Sigmoid colon (tissue), 7 donors: ENCODE data around the gene TMEM222. TPM values are rescaled to one million over a fixed set of nuclear protein-coding genes. Genes with fewer than 3 reads are reported as not detected.

Experiments used
- DNase-seq: peaks from one replicate; pipeline ENCODE4 v3.0.0-alpha.2; 2019
- H3K27ac ChIP-seq, 4 donors: fragments of 200-600 bp; sonication (generic); one replicate each; pipeline ENCODE4 v1.5.1; 2016 to 2019; ENCODE audit warnings: mild to moderate bottlenecking in 1 of 4
- H3K27me3 ChIP-seq, 3 donors: fragments of 200-600 bp; sonication (generic); one replicate each; pipeline ENCODE4 v1.5.1; 2019; ENCODE audit warnings: mild to moderate bottlenecking in 1 of 3
- H3K36me3 ChIP-seq, 4 donors: fragments of 200-600 bp; sonication (generic); one replicate each; pipeline ENCODE4 v1.5.1; 2016 to 2019
- H3K4me1 ChIP-seq, 4 donors: fragments of 200-600 bp; sonication (generic); one replicate each; pipeline ENCODE4 v1.5.1; 2017 to 2019
- H3K4me3 ChIP-seq, 4 donors: fragments of 200-600 bp; sonication (generic); one replicate each; pipeline ENCODE4 v1.5.1; 2017 to 2019; ENCODE audit warnings: mild to moderate bottlenecking in 2 of 4, moderate library complexity in 1 of 4
- H3K9me3 ChIP-seq, 4 donors: fragments of 200-600 bp in 3 of 4; sonication (generic) in 3 of 4; one replicate each; pipeline versions ENCODE4 v1.5.1 to v1.6.1; 2013 to 2019
- CTCF ChIP-seq, 4 experiments: fragments of 450-650 bp in 3 of 4; fragments of 200-600 bp in 1 of 4; IDR thresholded peaks; one replicate each; pipeline ENCODE4 v1.5.1; 2016 to 2019; ENCODE audit warnings: antibody characterized with exemption in 4 of 4, mild to moderate bottlenecking in 3 of 4, moderate library complexity in 2 of 4
- EP300 ChIP-seq, 4 donors: sonication (generic); formaldehyde crosslinking; IDR thresholded peaks; one replicate each; pipeline ENCODE4 v1.6.1; 2017; ENCODE audit warnings: antibody characterized with exemption in 4 of 4
- POLR2A ChIP-seq, 2 donors: fragments of 450-650 bp; IDR thresholded peaks; one replicate each; pipeline ENCODE4 v1.6.1; 2016; ENCODE audit warnings: antibody characterized with exemption in 2 of 2, mild to moderate bottlenecking in 2 of 2, moderate library complexity in 2 of 2
- POLR2AphosphoS5 ChIP-seq, 4 donors: sonication (generic); formaldehyde crosslinking; IDR thresholded peaks; one replicate each; pipeline ENCODE4 v1.6.1; 2017; ENCODE audit warnings: antibody characterized with exemption in 4 of 4
- WGBS, 2 donors: extraction: QIAGEN DNeasy Blood & Tissue Kit; methylation state at CpG; one replicate each; pipeline ENCODE4 v1.1.7; 2013; 5-methylcytosine and 5-hydroxymethylcytosine counted together
- intact Hi-C: fragments of 100-400 bp; cut with DNase I; formaldehyde crosslinking; loops from one replicate; pipeline ENCODE4 v1.15.1; 2023
- polyA plus RNA-seq, 3 donors: library from polyadenylated mRNA; stranded (reverse); fragments of 200-250 nt; gene quantifications; one replicate each; pipeline ENCODE4 v1.2.3, GENCODE V29; 2013
- total RNA-seq, 4 donors: library from RNA; depleted of rRNA; stranded (reverse); fragments of >200 nt; gene quantifications; one replicate each; pipeline ENCODE4 v1.1.0, GENCODE V29; 2016
- donor health status: healthy with polysubstance abuse.
- donor health status: Bipolar disorder and iron deficiency.
- donor health status: healthy.

The TMEM222 gene
- total and polyA plus RNA-seq, 7 donors: 15.7 to 46.9 (median 19.7) TPM

GRCh38 chr1:27380224-27380623, 58.3 kb downstream of the TMEM222 start:
- Histone ChIP-seq H3K27ac (no peak overlapping the region), H3K4me3 (no peak overlapping the region), H3K9me3 (no peaks in the 10 kb centered on the region), H3K36me3 (no peaks in the 10 kb centered on the region), H3K27me3 (peaks cover 0 to 16% (median 12%) of the 10 kb centered on the region in 3 donors), H3K4me1 (peaks cover 0 to 6% (median 2%) of the 10 kb centered on the region in 4 donors)
- intact Hi-C loops: no loop called here
- no peak for TF ChIP-seq POLR2A (IDR thresholded peaks at IDR 0.05)
- TF ChIP-seq POLR2AphosphoS5 (IDR thresholded peaks at IDR 0.05): no peak
- no peak for TF ChIP-seq EP300 (IDR thresholded peaks at IDR 0.05)
- TF ChIP-seq CTCF (IDR thresholded peaks at IDR 0.05): no peak
- 89 to 92% methylated on average over 4 of the region's 4 CpGs for WGBS, 2 donors
- no peak for DNase-seq

GRCh38 chr1:27380766-27381733, 59.1 kb downstream of the TMEM222 start:
- 62 to 84% methylated on average over 12 of the region's 12 CpGs for WGBS, 2 donors
- no peak for TF ChIP-seq EP300 (IDR thresholded peaks at IDR 0.05)
- TF ChIP-seq CTCF (IDR thresholded peaks at IDR 0.05): no peak
- no peak for TF ChIP-seq POLR2A (IDR thresholded peaks at IDR 0.05)
- no peak for TF ChIP-seq POLR2AphosphoS5 (IDR thresholded peaks at IDR 0.05)
- no peaks in the 10 kb centered on the region for H3K36me3 ChIP-seq
- H3K27ac ChIP-seq: no peak overlapping the region
- H3K27me3 ChIP-seq: peaks cover 0 to 16% (median 12%) of the 10 kb centered on the region in 3 donors
- intact Hi-C loops: no loop called here
- DNase-seq: no peak
- H3K4me3 ChIP-seq: no peak overlapping the region
- H3K9me3 ChIP-seq: no peaks in the 10 kb centered on the region
- H3K4me1 ChIP-seq: peaks cover 0 to 6% (median 2%) of the 10 kb centered on the region in 4 donors

- H3K9me3 ChIP-seq: no peaks in the 10 kb centered on the region
- no peak overlapping the region for H3K27ac ChIP-seq
- no peak for DNase-seq
- intact Hi-C loops: no loop called here
- WGBS, 2 donors: 74 to 80% methylated on average over 18 of the region's 18 CpGs
- H3K4me3 ChIP-seq: no peak overlapping the region
- H3K36me3 ChIP-seq: no peaks in the 10 kb centered on the region
- TF ChIP-seq EP300 (IDR thresholded peaks at IDR 0.05) (no peak), POLR2AphosphoS5 (IDR thresholded peaks at IDR 0.05) (no peak), CTCF (IDR thresholded peaks at IDR 0.05) (no peak), POLR2A (IDR thresholded peaks at IDR 0.05) (no peak)
- H3K27me3 ChIP-seq: peaks cover 0 to 16% (median 12%) of the 10 kb centered on the region in 3 donors
- peaks cover 0 to 6% (median 2%) of the 10 kb centered on the region in 4 donors for H3K4me1 ChIP-seq
These were observed 60.2 kb downstream of the TMEM222 start for GRCh38 chr1:27381969-27382762.

- DNase-seq: no peak
- Histone ChIP-seq H3K4me1 (peaks cover 0 to 6% (median 2%) of the 10 kb centered on the region in 4 donors), H3K9me3 (no peaks in the 10 kb centered on the region), H3K4me3 (no peak within 1 kb of the TSS), H3K36me3 (no peaks in the 10 kb centered on the region), H3K27ac (no peak within 1 kb of the TSS), H3K27me3 (peaks cover 0 to 16% (median 12%) of the 10 kb centered on the region in 3 donors)
- TF ChIP-seq CTCF (IDR thresholded peaks at IDR 0.05) (no peak), POLR2AphosphoS5 (IDR thresholded peaks at IDR 0.05) (no peak), POLR2A (IDR thresholded peaks at IDR 0.05) (no peak), EP300 (IDR thresholded peaks at IDR 0.05) (no peak)
- WGBS, 2 donors: 7 to 18% methylated on average over 43 of the region's 43 CpGs
- intact Hi-C loops: no loop called here
These were observed 61.2 kb downstream of the TMEM222 start, which contains the start of gene CD164L2 for GRCh38 chr1:27383039-27383605. TSS of gene CD164L2 (minus strand) at chr1:27383333. CDS start at chr1:27383239, 94 bp downstream.
